GM12873 (cell line): ENCODE results near the gene ECSCR.

ENCODE experiments used
- CTCF ChIP-seq: IDR thresholded peaks from 2 replicates; pipeline ENCODE4 v1.5.1; 2012; ENCODE audit warnings: low read depth, mild to moderate bottlenecking, moderate library complexity, low read length, control low read depth; ENCODE audit not compliant: insufficient read depth; ENCODE audit errors: missing control alignments

ECSCR gene

GRCh38 chr5:139460455-139460854 lies 2.1 kb downstream of the ECSCR start:
- TF ChIP-seq CTCF, result no peak

DNA sequence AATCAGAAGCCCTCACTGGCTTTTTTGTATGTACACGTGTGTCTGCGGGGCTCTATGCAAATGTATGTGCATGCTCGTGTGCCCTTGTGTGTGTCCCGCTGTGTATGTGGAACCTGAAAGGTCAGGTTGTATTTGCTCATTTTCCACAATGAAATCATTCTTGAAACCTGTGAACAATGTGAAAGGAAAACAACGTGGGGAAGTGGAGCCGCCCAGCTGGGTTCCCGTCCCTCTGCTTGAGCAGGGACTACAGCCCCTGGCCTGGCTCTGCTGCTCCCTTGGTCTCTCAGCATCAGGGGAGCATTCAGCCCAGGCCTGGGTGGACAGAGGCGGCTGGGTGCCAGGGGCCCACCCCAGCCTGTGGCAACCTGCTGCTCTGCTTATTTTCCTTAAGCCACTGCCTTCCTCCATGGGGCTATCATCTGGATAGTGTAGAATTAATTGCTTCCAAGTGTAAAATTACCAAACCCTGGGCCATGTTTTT lies 3.0 kb downstream of the ECSCR start:
- no peak for TF ChIP-seq CTCF

GRCh38 chr5:139458580-139459407 lies 3.7 kb downstream of the ECSCR start:
- TF ChIP-seq CTCF, result no peak

- no peak for TF ChIP-seq CTCF
These were observed 4.8 kb downstream of the ECSCR start for GRCh38 chr5:139457653-139458306.

DNA sequence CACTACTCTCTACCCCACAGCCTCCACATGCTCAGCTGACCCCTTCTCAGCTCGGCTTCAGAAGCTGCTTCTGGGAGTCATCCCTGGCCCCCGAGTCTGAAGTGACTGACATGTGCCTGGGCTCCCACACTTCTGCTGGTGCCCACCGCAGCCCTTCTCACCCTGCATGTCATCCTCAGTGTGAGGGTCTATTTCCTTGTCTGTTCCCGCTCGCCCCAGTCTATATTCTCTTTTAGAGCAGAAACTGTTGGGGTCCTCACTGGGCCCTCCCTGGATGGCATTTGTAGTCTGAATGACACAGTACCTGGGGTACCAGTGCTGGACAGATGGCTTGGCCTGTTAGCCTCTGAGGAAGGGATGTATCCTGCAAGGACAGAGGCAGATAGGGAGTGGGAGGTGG lies 5.3 kb downstream of the ECSCR start:
- no peak for TF ChIP-seq CTCF

DNA sequence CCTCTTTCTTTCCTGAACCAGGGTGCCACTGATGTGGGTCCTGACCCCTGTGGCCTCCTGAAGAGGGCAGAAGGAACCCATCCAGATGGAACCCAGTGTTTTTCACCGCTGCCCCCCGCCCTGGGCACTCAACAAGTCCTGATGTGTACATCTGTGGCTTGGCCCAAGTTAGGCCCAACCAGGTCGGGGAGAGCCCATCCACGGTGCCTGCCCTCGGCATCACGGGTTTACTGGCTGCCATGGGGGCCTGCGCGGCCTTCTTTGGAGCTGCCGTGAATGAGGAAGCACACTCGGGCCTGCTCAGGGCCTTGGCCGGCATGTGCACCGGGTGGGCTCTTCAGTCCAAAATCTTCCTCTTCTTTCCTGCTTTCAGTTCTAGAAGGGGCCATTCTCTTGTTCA lies 5.8 kb downstream of the ECSCR start:
- no peak for TF ChIP-seq CTCF

GRCh38 chr5:139454568-139455290 lies 7.8 kb downstream of the ECSCR start:
- no peak for TF ChIP-seq CTCF
